Neural progenitor cell (in vitro differentiated cells): ENCODE measurements around the gene RNF217. TPM values are rescaled to one million over a fixed set of nuclear protein-coding genes. Genes with fewer than 3 reads are reported as not detected.
"Not testable (repeated sequence)": the region's sequence is repeated elsewhere in the genome, so short reads cannot be mapped to it uniquely, and the experiment has no call there.

ENCODE experiments used
- DNase-seq: peaks from one replicate; pipeline ENCODE4 v3.0.0-alpha.2; 2016; ENCODE audit warnings: low spot score
- H2AFZ ChIP-seq: fragments of 200-600 bp; sonication (generic); replicated peaks from 2 replicates; pipeline ENCODE4 v1.6.1; 2016; ENCODE audit warnings: antibody characterized with exemption
- H3F3A ChIP-seq: fragments of 200-600 bp; sonication (generic); 2 replicates; pipeline ENCODE4 v1.6.1; 2016; ENCODE audit warnings: antibody characterized with exemption, low read depth
- H3K27ac ChIP-seq: fragments of 200-600 bp; sonication (generic); 2 replicates; pipeline ENCODE4 v1.5.1; 2016; ENCODE audit warnings: mild to moderate bottlenecking
- H3K27me3 ChIP-seq: fragments of 200-600 bp; sonication (generic); 2 replicates; pipeline ENCODE4 v1.6.1; 2016; ENCODE audit warnings: mild to moderate bottlenecking, moderate library complexity
- H3K36me3 ChIP-seq: fragments of 200-600 bp; sonication (generic); 2 replicates; pipeline ENCODE4 v1.5.1; 2016
- H3K4me1 ChIP-seq: fragments of 200-600 bp; sonication (generic); 2 replicates; pipeline ENCODE4 v1.6.1; 2016; ENCODE audit warnings: mixed run types
- H3K4me2 ChIP-seq: fragments of 200-600 bp; sonication (generic); 2 replicates; pipeline ENCODE4 v1.6.1; 2016
- H3K4me3 ChIP-seq: fragments of 200-600 bp; sonication (generic); 2 replicates; pipeline ENCODE4 v1.5.1; 2016
- H3K79me2 ChIP-seq: fragments of 200-600 bp; sonication (generic); 2 replicates; pipeline ENCODE4 v1.6.1; 2016; ENCODE audit warnings: low read depth
- H3K9ac ChIP-seq: fragments of 200-600 bp; sonication (generic); 2 replicates; pipeline ENCODE4 v1.6.1; 2016
- H3K9me3 ChIP-seq: fragments of 200-600 bp; sonication (generic); 2 replicates; pipeline ENCODE4 v1.5.1; 2016; ENCODE audit warnings: low read depth
- H4K20me1 ChIP-seq: fragments of 200-600 bp; sonication (generic); 2 replicates; pipeline ENCODE4 v1.6.1; 2016; ENCODE audit warnings: low read depth
- H3K27ac Mint-ChIP-seq: 3 replicates; pipeline ENCODE4 v1.8.0; 2021; ENCODE audit warnings: mixed read lengths
- H3K27me3 Mint-ChIP-seq: 2 replicates; pipeline ENCODE4 v1.8.0; 2022; ENCODE audit warnings: low read depth, mild to moderate bottlenecking, inconsistent platforms, moderate library complexity, mixed read lengths; ENCODE audit not compliant: insufficient read depth
- H3K36me3 Mint-ChIP-seq: 3 replicates; pipeline ENCODE4 v1.8.0; 2021; ENCODE audit warnings: mixed read lengths
- H3K4me1 Mint-ChIP-seq: 3 replicates; pipeline ENCODE4 v1.8.0; 2021; ENCODE audit warnings: mixed read lengths
- H3K4me3 Mint-ChIP-seq: 3 replicates; pipeline ENCODE4 v1.8.0; 2021; ENCODE audit warnings: mild to moderate bottlenecking, moderate library complexity, mixed read lengths
- H3K9me3 Mint-ChIP-seq: 3 replicates; pipeline ENCODE4 v1.8.0; 2020; ENCODE audit warnings: mixed read lengths
- CTCF ChIP-seq: fragments of 200-600 bp; sonication (generic); IDR thresholded peaks from 2 replicates; pipeline ENCODE4 v1.5.1; 2017; ENCODE audit warnings: antibody characterized with exemption, mild to moderate bottlenecking
- EZH2 ChIP-seq: fragments of 200-600 bp; sonication (generic); IDR thresholded peaks from 2 replicates; pipeline ENCODE4 v1.6.1; 2017; ENCODE audit warnings: antibody characterized with exemption, mild to moderate bottlenecking, moderate library complexity
- EZH2phosphoT487 ChIP-seq: fragments of 200-600 bp; sonication (generic); IDR thresholded peaks from 2 replicates; pipeline ENCODE4 v1.6.1; 2017; ENCODE audit warnings: antibody characterized with exemption
- total RNA-seq: library from RNA; depleted of rRNA; stranded (reverse); fragments of >200 nt; gene quantifications from 2 replicates; pipeline ENCODE4 v1.2.3, GENCODE V29; 2015; ENCODE audit warnings: low replicate concordance

Gene RNF217
- total RNA-seq, 1 donor from 2014 or later, result 24.1 TPM

DNA sequence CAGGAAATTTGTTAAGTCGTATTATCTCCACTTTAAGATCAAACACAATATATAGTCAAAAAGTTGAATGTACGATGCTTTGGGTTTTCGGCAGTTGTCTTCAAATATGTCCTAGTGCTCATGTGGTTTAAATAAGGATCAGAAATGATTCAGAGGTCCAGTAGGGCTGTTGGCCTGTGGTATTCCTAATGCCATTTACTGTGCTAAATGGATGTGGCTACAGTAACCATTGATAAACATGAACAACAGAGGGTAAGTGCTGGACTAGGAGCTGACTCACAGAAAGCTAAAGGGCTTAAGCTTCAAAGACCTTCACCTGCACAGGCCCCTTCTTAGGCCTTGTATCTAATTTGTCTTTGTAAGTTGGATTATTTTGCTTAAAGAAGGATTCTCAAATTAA is 110.8 kb downstream of the RNF217 start:
- Histone ChIP-seq H3K27ac (no peak overlapping the region), H3F3A (no peaks in the 10 kb centered on the region), H3K4me3 (no peak overlapping the region), H3K9me3 (no peaks in the 10 kb centered on the region), H3K36me3 (no peaks in the 10 kb centered on the region), H3K27me3 (no peaks in the 10 kb centered on the region), H3K4me1 (no peaks in the 10 kb centered on the region), H2AFZ (no peak overlapping the region), H3K4me2 (no peak overlapping the region), H3K9ac (no peak overlapping the region), H4K20me1 (no peaks in the 10 kb centered on the region), H3K79me2 (no peaks in the 10 kb centered on the region)
- H3K9me3 Mint-ChIP-seq, result no peaks in the 10 kb centered on the region
- no peak overlapping the region for H3K27ac Mint-ChIP-seq
- H3K36me3 Mint-ChIP-seq, result peaks cover 17% of the 10 kb centered on the region
- no peak overlapping the region for H3K4me3 Mint-ChIP-seq
- DNase-seq, result no peak
- TF ChIP-seq EZH2phosphoT487 (no peak), CTCF (no peak), EZH2 (no peak)
- H3K27me3 Mint-ChIP-seq, result no peaks in the 10 kb centered on the region
- H3K4me1 Mint-ChIP-seq, result peaks cover 14% of the 10 kb centered on the region

DNA sequence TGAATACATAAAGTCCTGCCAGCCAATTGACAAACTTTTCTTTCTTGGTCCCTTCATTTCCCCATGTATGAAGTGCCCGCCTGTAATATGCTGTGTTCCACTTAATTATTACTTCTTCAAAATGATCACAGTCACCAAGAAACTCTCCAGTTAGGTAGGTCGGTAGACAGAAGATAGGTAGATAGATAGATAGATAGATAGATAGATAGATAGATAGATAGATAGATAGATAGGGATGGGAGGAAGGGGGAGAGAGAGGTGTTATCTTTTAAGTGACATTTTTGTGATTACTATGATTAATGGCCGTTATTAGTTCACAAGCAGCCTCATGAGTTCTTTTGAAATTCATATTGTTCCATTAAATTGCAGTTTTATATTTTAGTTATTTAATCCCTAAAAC is 111.9 kb downstream of the RNF217 start:
- Histone ChIP-seq H4K20me1 (no peaks in the 10 kb centered on the region), H3K9ac (no peak overlapping the region), H3K36me3 (no peaks in the 10 kb centered on the region), H3K27me3 (no peaks in the 10 kb centered on the region), H3K27ac (no peak overlapping the region), H2AFZ (no peak overlapping the region), H3K4me3 (no peak overlapping the region), H3K4me1 (no peaks in the 10 kb centered on the region), H3F3A (no peaks in the 10 kb centered on the region), H3K4me2 (no peak overlapping the region), H3K79me2 (no peaks in the 10 kb centered on the region), H3K9me3 (no peaks in the 10 kb centered on the region)
- TF ChIP-seq EZH2phosphoT487, result no peak
- TF ChIP-seq CTCF, result no peak
- no peak for TF ChIP-seq EZH2
- Mint-ChIP-seq H3K36me3 (peaks cover 20% of the 10 kb centered on the region), H3K27ac (no peak overlapping the region), H3K27me3 (no peaks in the 10 kb centered on the region), H3K9me3 (no peaks in the 10 kb centered on the region), H3K4me1 (peaks cover 14% of the 10 kb centered on the region), H3K4me3 (no peak overlapping the region)
- DNase-seq, result no peak

DNA sequence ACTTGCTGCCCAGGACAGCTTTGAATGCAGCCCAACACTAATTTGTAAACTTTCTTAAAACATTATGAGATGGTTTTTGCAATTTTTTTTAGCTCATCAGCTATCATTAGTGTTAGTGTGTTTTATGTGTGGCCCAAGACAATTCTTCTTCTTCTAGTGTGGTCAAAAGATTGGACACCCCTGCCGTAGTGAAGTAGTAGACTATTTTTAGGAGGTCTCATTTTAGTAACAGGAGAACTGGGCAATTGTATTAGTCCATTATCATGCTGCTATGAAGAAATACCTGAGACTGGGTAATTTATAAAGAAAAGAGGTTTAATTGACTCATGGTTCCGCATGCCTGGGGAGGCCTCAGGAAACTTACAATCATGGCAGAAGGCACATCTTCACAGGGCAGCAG is 112.8 kb downstream of the RNF217 start:
- not testable (repeated sequence) for H3K4me2 ChIP-seq, H4K20me1 ChIP-seq, H3K4me3 Mint-ChIP-seq, H2AFZ ChIP-seq, H3K9ac ChIP-seq, H3K9me3 ChIP-seq, H3K27ac ChIP-seq, H3K36me3 ChIP-seq, DNase-seq, H3K27ac Mint-ChIP-seq, H3F3A ChIP-seq, H3K9me3 Mint-ChIP-seq, H3K4me3 ChIP-seq, H3K79me2 ChIP-seq, H3K27me3 Mint-ChIP-seq, H3K4me1 ChIP-seq, H3K27me3 ChIP-seq
- Mint-ChIP-seq H3K4me1 (peaks cover 14% of the 10 kb centered on the region), H3K36me3 (peaks cover 20% of the 10 kb centered on the region)

DNA sequence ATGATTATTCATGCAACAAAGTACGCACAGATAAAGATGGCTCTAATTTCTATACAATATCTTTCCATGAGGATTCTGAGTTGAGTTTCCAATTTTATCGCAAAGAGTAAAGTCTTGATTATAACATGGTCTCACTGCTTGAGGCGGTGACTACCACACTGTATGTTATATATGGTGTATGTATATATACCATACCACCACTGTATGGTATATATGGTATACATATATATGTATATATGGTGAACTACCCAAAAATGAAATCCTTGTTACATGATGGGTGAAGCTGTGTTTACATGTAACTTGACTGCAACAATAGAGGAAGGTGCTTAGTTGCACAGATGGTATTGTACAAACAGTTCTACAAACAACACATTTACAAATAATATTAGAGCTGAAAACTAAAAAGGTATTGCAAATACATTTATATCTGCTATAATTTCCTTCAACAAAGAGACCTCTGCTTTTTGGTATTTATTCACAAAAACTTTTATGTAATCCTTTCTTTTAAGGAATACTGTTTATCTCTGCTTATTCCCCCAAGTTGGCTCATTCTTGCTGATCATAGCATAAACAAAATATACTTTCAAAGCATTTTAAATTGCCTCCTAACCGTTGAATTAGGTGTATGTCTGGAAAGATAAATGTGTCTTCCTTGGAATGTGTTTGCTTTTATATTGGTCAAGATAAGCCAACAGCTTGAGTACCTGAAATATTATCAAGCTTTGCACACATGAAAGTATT is 113.7 kb downstream of the RNF217 start:
- Histone ChIP-seq H3K79me2 (no peaks in the 10 kb centered on the region), H4K20me1 (no peaks in the 10 kb centered on the region)

More for the DNA sequence above, 113.7 kb downstream of the RNF217 start:
- DNase-seq, result no peak
- Mint-ChIP-seq H3K9me3 (no peaks in the 10 kb centered on the region), H3K36me3 (peaks cover 20% of the 10 kb centered on the region), H3K4me1 (peaks cover 14% of the 10 kb centered on the region), H3K27me3 (no peaks in the 10 kb centered on the region), H3K27ac (no peak overlapping the region), H3K4me3 (no peak overlapping the region)
- Histone ChIP-seq H3K36me3 (no peaks in the 10 kb centered on the region), H2AFZ (no peak overlapping the region), H3K4me1 (no peaks in the 10 kb centered on the region), H3K9ac (no peak overlapping the region), H3K27ac (no peak overlapping the region), H3K27me3 (no peaks in the 10 kb centered on the region), H3K9me3 (no peaks in the 10 kb centered on the region), H3K4me3 (no peak overlapping the region), H3K4me2 (no peak overlapping the region), H3F3A (no peaks in the 10 kb centered on the region)
- TF ChIP-seq EZH2phosphoT487, result no peak
- TF ChIP-seq EZH2, result no peak
- TF ChIP-seq CTCF, result no peak
